NCI-H128 (cell line): ENCODE results near the gene CBLB.
"Not testable (repeated sequence)": the region's sequence is repeated elsewhere in the genome, so short reads cannot be mapped to it uniquely, and the experiment has no call there.

Experiments used
- DNase-seq: peaks from one replicate; lab custom pipeline; 2025; ENCODE audit not compliant: unreplicated experiment; lab: John Stamatoyannopoulos, UW

CBLB gene

GRCh38 chr3:105763659-105764036 lies 105.2 kb downstream of the CBLB start:
- no peak for DNase-seq

- no peak for DNase-seq
These were observed 105.8 kb downstream of the CBLB start for GRCh38 chr3:105762749-105763658.

DNA sequence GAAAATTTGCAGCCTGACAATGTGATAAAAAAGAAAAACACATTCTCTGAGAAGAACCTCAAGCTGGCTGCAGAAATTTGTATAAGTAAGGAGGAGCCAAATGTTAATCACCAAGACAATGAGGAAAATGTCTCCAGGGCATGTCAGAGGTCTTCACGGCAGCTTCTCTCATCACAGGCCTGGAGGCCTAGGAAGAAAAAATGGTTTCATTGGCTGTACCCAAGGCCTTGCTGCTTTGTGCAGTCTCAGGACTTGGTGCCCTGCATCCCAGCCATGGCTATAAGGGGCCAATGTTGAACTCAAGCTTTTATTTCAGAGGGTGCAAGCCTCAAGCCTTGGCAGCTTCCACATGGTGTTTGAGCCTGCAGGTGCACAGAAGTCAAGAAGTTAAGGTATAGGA lies 106.6 kb downstream of the CBLB start:
- DNase-seq, result not testable (repeated sequence)

DNA sequence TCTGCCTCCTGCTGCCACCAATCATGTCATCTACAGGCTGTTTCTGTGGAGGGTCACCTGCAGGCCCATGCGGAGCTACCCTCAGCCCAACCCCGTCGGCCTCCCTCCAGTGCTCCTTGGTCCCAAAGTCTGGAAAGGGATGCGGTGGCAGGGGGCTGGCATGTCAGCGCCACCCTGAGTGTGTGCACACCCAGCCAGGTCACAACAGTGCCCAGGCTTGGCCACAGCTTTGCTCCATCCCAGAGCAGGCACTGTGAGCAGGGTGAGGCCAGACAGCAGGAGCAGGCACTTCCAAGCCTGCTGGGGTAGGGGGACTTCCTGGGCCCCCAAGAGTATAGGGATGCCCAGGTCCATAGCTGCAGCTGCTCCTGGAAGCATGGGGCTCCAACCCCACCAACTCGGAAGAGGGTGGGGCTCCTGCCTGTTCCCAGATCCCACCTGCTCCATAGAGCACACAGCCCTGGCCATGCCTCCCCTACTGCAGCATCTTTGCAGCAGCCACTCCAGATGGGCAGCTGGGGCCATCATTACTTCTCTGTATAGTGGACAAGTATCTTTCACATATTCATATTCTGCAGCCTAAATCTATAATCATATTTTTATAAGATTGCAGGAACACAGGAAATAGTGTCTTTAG lies 109.3 kb downstream of the CBLB start:
- no peak for DNase-seq

GRCh38 chr3:105758451-105758850 lies 110.4 kb downstream of the CBLB start:
- no peak for DNase-seq

DNA sequence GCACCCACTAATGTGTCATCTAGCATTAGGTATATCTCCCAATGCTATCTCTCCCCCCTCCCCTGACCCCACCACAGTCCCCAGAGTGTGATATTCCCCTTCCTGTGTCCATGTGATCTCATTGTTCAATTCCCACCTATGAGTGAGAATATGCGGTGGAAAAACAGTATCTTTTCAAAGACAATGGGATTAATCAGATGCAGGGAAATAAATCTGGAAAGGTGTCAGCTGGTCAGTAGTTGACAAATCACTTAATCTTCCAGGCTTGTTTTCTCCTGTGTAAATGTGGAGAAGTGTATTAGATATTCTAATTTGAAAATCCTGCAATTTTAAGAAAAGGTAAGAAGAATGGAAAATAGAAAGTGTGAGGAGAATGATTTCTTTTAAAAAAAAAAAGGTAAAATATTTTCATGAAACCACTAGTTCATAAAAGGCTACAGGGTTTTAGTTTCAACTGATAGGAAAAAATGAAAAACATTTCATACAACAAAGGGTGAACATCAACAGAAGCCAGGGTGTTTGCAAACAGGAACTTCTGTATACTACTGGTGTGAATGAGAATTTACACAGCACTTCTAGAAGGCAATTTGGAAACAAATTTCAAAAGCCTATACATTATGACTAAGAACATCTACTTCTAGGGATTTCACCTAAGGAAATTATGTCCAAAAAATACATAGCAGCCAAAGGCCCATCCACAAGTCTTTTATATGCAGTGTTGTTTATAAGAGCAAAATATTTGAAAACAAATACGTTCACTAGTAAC lies 113.5 kb downstream of the CBLB start:
- DNase-seq, result no peak

GRCh38 chr3:105752791-105753415 lies 115.9 kb downstream of the CBLB start:
- no peak for DNase-seq

DNA sequence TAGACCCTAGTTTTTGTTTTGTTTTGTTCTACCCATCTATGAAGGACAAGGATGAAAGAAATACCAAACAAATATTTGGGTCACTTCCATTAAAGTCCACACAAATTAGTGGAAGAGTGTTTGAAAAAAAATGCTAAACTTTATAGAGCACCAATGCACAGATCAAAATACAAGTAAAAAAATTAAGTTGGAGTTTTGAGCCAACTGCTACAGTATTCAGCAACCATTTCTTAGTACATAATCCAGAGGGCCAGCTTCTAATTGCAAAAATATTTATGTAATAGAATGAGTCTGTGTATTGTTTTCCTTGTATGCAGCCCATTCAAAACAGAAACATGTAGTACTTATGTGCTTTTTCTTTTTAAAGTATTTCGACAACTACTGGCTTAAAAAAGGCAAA lies 121.1 kb downstream of the CBLB start:
- no peak for DNase-seq

DNA sequence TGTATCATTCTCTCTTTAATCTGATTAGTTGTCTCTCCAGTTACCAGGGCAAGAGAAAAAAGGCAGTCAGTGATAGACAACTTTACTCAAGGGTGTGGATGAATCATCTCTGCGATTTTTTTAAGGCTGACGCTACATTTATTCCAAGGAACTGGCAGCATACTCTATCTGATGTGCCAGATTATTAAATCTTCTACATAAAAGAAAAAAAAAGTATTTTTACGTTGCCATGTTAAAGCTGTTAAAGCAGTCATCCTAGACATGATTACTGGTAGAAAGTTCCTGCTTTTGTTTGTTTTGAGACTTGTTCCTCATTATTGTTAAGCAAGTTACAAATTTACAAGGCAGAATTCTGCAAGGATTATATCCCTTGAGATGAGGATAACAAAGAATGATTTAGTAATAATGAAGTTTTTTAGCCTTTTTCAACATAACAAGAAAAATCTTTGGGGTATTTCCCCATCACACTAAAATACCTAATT lies 121.7 kb downstream of the CBLB start:
- DNase-seq, result no peak

DNA sequence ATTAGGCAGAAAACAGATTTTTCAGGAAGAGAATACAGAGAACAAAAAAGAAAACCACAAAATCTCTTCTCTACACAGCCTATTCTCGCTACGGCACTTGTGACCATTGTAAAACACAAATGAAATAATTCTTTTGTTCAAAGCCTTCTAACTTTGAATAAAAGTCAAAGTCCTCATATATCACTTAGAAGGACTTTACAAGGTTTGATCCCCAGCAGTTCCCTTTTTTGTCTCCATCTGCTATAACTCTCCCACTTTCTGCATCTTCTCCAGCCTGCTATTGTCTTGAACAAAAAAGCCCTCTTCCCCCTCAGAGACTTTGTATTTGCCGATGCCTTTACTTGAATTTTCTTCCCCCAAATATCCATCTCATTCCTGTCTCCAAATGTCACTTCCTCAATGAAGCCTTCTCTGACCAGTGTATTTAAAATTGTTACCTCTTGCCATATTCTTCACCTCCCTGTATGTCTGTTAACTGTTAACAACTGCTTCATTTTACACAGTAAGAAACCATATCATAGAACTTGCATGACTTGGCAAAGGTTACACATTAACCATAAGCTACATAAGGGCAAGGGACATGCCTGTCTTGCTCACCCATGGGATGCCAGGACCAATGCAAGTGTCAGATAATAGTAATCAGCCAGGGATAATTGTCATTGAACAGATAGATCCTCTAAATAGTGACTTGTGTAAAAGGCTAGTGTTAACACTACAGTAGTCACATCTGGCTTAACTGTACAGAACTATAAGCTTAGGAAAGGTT lies 122.4 kb downstream of the CBLB start:
- no peak for DNase-seq

GRCh38 chr3:105745046-105745445 lies 123.8 kb downstream of the CBLB start:
- no peak for DNase-seq

DNA sequence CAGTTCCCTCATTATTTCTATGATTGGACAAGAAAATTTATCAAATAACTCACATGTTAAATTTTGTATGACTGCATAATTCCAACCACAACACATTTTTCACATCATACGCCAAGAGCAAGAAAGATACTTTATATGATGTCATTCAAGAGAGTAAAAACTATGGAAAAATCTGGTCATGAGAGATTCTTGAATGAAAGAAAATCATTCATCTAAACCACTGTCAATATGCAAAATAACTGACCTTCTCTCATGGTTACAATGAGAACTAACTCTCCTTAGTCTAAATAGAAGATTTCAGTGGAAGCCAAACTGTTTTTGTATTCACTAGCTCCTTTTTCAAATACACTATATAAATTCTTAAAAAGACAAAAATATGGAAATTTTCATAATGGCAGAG lies 124.6 kb downstream of the CBLB start:
- DNase-seq, result no peak

DNA sequence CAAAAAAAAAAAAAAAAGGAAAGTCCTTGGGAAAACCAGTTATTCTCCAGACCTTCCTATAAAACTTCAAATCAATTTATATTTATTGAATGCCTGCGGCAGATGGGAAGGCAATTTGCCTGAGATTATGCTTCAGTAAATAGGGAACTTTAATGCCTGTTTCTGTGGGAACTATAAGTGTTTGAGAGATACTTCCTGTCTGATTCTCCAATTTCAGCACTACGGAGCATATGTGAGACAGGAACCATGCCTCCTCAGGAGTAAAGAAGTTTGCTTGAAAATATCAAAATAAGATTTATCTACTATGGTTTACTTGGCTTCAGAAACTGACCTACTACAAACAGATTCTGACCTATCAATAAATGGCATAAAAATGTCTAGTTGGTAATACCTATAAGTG lies 135.5 kb downstream of the CBLB start:
- DNase-seq, result no peak

- DNase-seq, result no peak
These were observed 137.1 kb downstream of the CBLB start for GRCh38 chr3:105731686-105732085.

- DNase-seq, result no peak
These were observed 137.9 kb downstream of the CBLB start for GRCh38 chr3:105730801-105731354.

DNA sequence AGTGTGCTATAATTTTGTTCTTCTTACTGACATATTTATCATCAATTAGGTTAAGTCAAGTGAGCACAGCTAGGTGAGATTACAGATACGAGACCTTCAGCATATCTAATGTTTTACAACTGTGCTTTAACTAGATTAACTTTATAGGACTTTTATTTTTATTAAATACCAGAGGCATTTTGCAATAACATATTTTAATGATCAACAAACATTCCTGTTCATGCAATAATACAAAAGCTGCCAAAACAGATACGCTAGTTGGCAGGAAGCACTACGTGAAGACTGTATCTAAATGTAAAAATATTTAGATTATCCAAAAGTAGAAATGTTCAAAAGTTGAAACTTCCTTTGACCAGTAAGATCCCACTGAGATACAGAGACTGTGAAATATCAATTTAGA lies 139.1 kb downstream of the CBLB start:
- no peak for DNase-seq

DNA sequence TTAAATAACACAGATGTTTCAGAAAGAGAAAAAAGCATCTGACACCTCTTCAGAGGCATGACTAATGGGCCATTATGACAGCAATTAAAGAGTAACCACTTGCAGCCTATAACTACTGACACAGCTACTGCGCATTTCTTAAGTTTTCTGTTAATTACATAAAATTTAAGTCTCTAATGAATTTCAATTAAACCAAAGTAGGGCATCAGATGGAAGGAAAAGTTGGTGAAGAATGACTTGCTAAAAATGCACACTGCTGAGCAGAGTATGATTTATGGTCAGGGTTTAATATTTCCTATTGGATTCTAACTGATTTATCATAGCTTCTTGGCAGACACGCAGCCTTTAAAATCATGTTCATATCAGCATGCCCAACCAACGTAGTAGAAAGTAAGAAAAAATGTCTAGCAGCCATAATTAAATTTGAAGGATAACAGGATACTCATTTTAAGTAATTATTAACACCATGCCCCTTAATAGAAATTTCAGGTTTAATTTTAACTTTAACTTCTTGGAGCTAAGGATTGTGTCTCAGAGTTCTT lies 140.0 kb downstream of the CBLB start:
- no peak for DNase-seq

GRCh38 chr3:105727036-105727435 lies 141.8 kb downstream of the CBLB start:
- DNase-seq, result not testable (repeated sequence)

GRCh38 chr3:105722943-105723556 lies 145.8 kb downstream of the CBLB start:
- DNase-seq, result no peak
